Measurements from ENCODE around the gene AHNAK2.

AHNAK2 gene

GRCh38 chr14:104974665-104975390, 3.3 kb downstream of the AHNAK2 start:
- H3K27ac ChIP-seq (ENCODE audit: low read depth, low read length) = no peak overlapping the region
- no peak overlapping the region for H3K4me3 ChIP-seq (ENCODE audit: low read length)
- H3K9me3 ChIP-seq (ENCODE audit: insufficient read depth, low read depth, low read length) = no peaks in the 10 kb centered on the region
- H3K4me1 ChIP-seq (ENCODE audit: insufficient read depth, low read length) = peaks cover 13% of the 10 kb centered on the region; the same call in 1 of the 2 replicates
- WGBS = 93% methylated on average over 14 of the region's 14 CpGs
- no peak overlapping the region for H3K9ac ChIP-seq (ENCODE audit: low read depth, low read length)
- H3K27me3 ChIP-seq (ENCODE audit: insufficient read depth, low read length) = peaks cover 33% of the 10 kb centered on the region
- H3K36me3 ChIP-seq (ENCODE audit: insufficient read depth, low read length) = no peaks in the 10 kb centered on the region

DNA sequence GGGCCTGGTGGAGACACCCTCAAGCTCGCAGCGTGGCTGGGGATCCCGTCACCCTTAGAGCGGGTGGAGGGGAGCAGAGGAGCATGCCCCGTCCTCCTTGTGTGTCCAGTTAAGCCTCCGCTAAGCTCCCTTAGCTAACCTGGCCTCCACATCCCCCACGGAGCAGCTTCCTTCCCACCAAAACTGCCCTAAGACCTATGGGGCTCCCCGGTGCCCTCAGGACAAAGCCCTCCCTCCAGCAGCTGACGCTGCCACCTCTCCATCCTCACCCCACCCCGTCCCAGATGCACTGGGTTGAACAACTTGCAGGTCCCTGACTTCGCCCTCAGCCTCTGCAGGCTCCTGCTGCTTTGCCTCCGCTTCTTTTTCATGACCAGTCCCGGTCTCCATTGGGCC, 4.0 kb downstream of the AHNAK2 start:
- no peak overlapping the region for H3K9ac ChIP-seq (ENCODE audit: low read depth, low read length)
- peaks cover 15% of the 10 kb centered on the region; the same call in 1 of the 2 replicates for H3K4me1 ChIP-seq (ENCODE audit: insufficient read depth, low read length)
- H3K9me3 ChIP-seq (ENCODE audit: insufficient read depth, low read depth, low read length) = no peaks in the 10 kb centered on the region
- peaks cover 26% of the 10 kb centered on the region for H3K27me3 ChIP-seq (ENCODE audit: insufficient read depth, low read length)
- H3K27ac ChIP-seq (ENCODE audit: low read depth, low read length) = no peak overlapping the region
- H3K36me3 ChIP-seq (ENCODE audit: insufficient read depth, low read length) = no peaks in the 10 kb centered on the region
- no peak overlapping the region for H3K4me3 ChIP-seq (ENCODE audit: low read length)
- WGBS = 78% methylated on average over 13 of the region's 13 CpGs

- Histone ChIP-seq H3K9ac (ENCODE audit: low read depth, low read length) (no peak overlapping the region), H3K36me3 (ENCODE audit: insufficient read depth, low read length) (no peaks in the 10 kb centered on the region), H3K9me3 (ENCODE audit: insufficient read depth, low read depth, low read length) (no peaks in the 10 kb centered on the region), H3K27ac (ENCODE audit: low read depth, low read length) (no peak overlapping the region), H3K27me3 (ENCODE audit: insufficient read depth, low read length) (peaks cover 20% of the 10 kb centered on the region), H3K4me1 (ENCODE audit: insufficient read depth, low read length) (peaks cover 13% of the 10 kb centered on the region), H3K4me3 (ENCODE audit: low read length) (no peak overlapping the region)
- WGBS = 37% methylated on average over 23 of the region's 23 CpGs
These were observed 4.6 kb downstream of the AHNAK2 start for GRCh38 chr14:104973385-104974145.

DNA sequence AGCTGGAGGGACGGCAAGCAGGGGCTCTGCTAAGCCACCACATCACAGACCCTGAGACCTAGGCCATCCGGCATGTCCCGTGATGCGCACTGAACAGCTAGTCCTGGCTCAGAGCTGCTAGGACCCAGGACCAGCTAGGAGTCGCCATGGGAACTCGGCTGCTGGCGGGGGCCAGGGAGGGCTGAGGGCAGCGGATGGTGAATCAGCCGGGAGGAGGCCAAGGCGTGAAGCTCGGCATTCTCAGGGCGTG, 5.1 kb downstream of the AHNAK2 start:
- peaks cover 18% of the 10 kb centered on the region for H3K27me3 ChIP-seq (ENCODE audit: insufficient read depth, low read length)

GRCh38 chr14:104972301-104973134, 5.7 kb downstream of the AHNAK2 start:
- Histone ChIP-seq H3K4me1 (ENCODE audit: insufficient read depth, low read length) (peaks cover 21% of the 10 kb centered on the region), H3K9ac (ENCODE audit: low read depth, low read length) (no peak overlapping the region; the same call in 1 of the 2 replicates), H3K9me3 (ENCODE audit: insufficient read depth, low read depth, low read length) (no peaks in the 10 kb centered on the region), H3K36me3 (ENCODE audit: insufficient read depth, low read length) (no peaks in the 10 kb centered on the region), H3K27ac (ENCODE audit: low read depth, low read length) (no peak overlapping the region), H3K4me3 (ENCODE audit: low read length) (no peak overlapping the region), H3K27me3 (ENCODE audit: insufficient read depth, low read length) (peaks cover 13% of the 10 kb centered on the region)
- WGBS = 85% methylated on average over 28 of the region's 28 CpGs

More for the DNA sequence above, 5.1 kb downstream of the AHNAK2 start:
- WGBS = 57% methylated on average over 12 of the region's 12 CpGs
- no peaks in the 10 kb centered on the region for H3K9me3 ChIP-seq (ENCODE audit: insufficient read depth, low read depth, low read length)
- H3K4me1 ChIP-seq (ENCODE audit: insufficient read depth, low read length) = peaks cover 18% of the 10 kb centered on the region
- H3K9ac ChIP-seq (ENCODE audit: low read depth, low read length) = no peak overlapping the region; the same call in 1 of the 2 replicates
- H3K4me3 ChIP-seq (ENCODE audit: low read length) = no peak overlapping the region
- no peak overlapping the region for H3K27ac ChIP-seq (ENCODE audit: low read depth, low read length)
- H3K36me3 ChIP-seq (ENCODE audit: insufficient read depth, low read length) = no peaks in the 10 kb centered on the region

GRCh38 chr14:104971447-104972240, 6.5 kb downstream of the AHNAK2 start:
- Histone ChIP-seq H3K27ac (ENCODE audit: low read depth, low read length) (no peak overlapping the region), H3K9ac (ENCODE audit: low read depth, low read length) (no peak overlapping the region), H3K9me3 (ENCODE audit: insufficient read depth, low read depth, low read length) (no peaks in the 10 kb centered on the region), H3K27me3 (ENCODE audit: insufficient read depth, low read length) (peaks cover 9% of the 10 kb centered on the region), H3K36me3 (ENCODE audit: insufficient read depth, low read length) (no peaks in the 10 kb centered on the region), H3K4me1 (ENCODE audit: insufficient read depth, low read length) (peaks cover 27% of the 10 kb centered on the region), H3K4me3 (ENCODE audit: low read length) (no peak overlapping the region)
- 90% methylated on average over 12 of the region's 12 CpGs for WGBS

DNA sequence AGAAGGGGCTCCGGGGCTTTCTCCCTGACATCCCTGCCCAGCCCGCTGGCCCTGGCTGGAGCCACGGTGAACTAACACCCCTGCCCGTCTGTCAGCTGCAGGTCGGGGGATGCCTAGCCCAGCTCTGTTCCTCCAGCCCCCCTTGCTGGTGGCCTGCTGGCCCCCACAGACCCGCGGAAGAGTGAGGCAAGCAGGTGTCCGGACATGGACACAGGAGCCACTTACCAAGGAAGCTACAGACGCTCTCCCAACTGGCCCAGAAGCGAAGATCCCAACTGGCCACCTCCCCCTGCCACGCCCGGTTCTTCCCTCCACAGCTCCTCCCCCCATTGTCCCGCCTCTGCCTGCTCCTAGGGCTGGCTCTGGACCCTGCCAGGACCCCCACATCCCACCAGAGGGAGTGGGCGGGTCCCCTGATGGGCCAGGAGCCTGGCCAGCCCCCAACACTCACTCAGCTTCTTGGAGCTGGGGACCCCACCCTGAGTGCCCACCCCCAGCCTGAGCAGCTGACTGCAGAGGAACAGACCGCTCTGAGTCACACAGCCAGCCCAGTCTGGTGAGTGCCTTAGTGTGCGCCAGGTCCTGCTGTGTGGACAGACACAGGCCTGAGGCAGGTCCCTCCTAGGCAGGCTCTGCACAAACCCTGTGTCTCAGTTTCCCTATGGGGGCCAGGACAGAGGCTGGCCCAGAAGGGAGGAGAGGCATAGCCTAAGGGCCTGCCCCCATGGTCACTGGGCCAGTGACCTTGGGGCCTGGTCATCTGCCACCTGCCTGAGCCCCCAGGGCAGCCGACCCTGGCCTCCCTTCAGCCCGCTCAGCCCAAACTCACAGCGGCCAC, 7.7 kb downstream of the AHNAK2 start:
- H3K27ac ChIP-seq (ENCODE audit: low read depth, low read length) = no peak overlapping the region

GRCh38 chr14:104969741-104970230, 8.4 kb downstream of the AHNAK2 start:
- H3K27ac ChIP-seq (ENCODE audit: low read depth, low read length) = no peak overlapping the region
- peaks cover 4% of the 10 kb centered on the region; the same call in 1 of the 2 replicates for H3K27me3 ChIP-seq (ENCODE audit: insufficient read depth, low read length)
- H3K4me3 ChIP-seq (ENCODE audit: low read length) = no peak overlapping the region
- peaks cover 28% of the 10 kb centered on the region for H3K4me1 ChIP-seq (ENCODE audit: insufficient read depth, low read length)
- no peaks in the 10 kb centered on the region for H3K9me3 ChIP-seq (ENCODE audit: insufficient read depth, low read depth, low read length)
- 91% methylated on average over 10 of the region's 10 CpGs for WGBS
- no peaks in the 10 kb centered on the region for H3K36me3 ChIP-seq (ENCODE audit: insufficient read depth, low read length)
- no peak overlapping the region for H3K9ac ChIP-seq (ENCODE audit: low read depth, low read length)

More for the DNA sequence above, 7.7 kb downstream of the AHNAK2 start:
- H3K4me3 ChIP-seq (ENCODE audit: low read length) = no peak overlapping the region
- 61% methylated on average over 19 of the region's 19 CpGs for WGBS
- H3K9me3 ChIP-seq (ENCODE audit: insufficient read depth, low read depth, low read length) = no peaks in the 10 kb centered on the region
- no peaks in the 10 kb centered on the region for H3K36me3 ChIP-seq (ENCODE audit: insufficient read depth, low read length)
- H3K9ac ChIP-seq (ENCODE audit: low read depth, low read length) = no peak overlapping the region
- peaks cover 28% of the 10 kb centered on the region for H3K4me1 ChIP-seq (ENCODE audit: insufficient read depth, low read length)
- H3K27me3 ChIP-seq (ENCODE audit: insufficient read depth, low read length) = peaks cover 4% of the 10 kb centered on the region; the same call in 1 of the 2 replicates

GRCh38 chr14:104968541-104969401, 9.4 kb downstream of the AHNAK2 start:
- Histone ChIP-seq H3K27me3 (ENCODE audit: insufficient read depth, low read length) (peaks cover 4% of the 10 kb centered on the region; the same call in 1 of the 2 replicates), H3K4me3 (ENCODE audit: low read length) (no peak overlapping the region), H3K4me1 (ENCODE audit: insufficient read depth, low read length) (peaks cover 28% of the 10 kb centered on the region), H3K36me3 (ENCODE audit: insufficient read depth, low read length) (no peaks in the 10 kb centered on the region), H3K9me3 (ENCODE audit: insufficient read depth, low read depth, low read length) (no peaks in the 10 kb centered on the region), H3K9ac (ENCODE audit: low read depth, low read length) (no peak overlapping the region), H3K27ac (ENCODE audit: low read depth, low read length) (no peak overlapping the region)
- 69% methylated on average over 21 of the region's 21 CpGs for WGBS

Measured in HUES64 (cell line).